ENCODE measurements around the gene CNIH4. TPM values are rescaled to one million over a fixed set of nuclear protein-coding genes. Genes with fewer than 3 reads are reported as not detected.

Gene CNIH4
- total RNA-seq, 4 donors from 2014 or later = 27.7 to 63.9 (median 41.0) TPM

GRCh38 chr1:224338150-224338838 is 18.4 kb upstream of the CNIH4 start:
- TF ChIP-seq, protein P1, sequence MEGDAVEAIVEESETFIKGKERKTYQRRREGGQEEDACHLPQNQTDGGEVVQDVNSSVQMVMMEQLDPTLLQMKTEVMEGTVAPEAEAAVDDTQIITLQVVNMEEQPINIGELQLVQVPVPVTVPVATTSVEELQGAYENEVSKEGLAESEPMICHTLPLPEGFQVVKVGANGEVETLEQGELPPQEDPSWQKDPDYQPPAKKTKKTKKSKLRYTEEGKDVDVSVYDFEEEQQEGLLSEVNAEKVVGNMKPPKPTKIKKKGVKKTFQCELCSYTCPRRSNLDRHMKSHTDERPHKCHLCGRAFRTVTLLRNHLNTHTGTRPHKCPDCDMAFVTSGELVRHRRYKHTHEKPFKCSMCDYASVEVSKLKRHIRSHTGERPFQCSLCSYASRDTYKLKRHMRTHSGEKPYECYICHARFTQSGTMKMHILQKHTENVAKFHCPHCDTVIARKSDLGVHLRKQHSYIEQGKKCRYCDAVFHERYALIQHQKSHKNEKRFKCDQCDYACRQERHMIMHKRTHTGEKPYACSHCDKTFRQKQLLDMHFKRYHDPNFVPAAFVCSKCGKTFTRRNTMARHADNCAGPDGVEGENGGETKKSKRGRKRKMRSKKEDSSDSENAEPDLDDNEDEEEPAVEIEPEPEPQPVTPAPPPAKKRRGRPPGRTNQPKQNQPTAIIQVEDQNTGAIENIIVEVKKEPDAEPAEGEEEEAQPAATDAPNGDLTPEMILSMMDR (IDR thresholded peaks at IDR 0.05; ENCODE audit: low read depth) = no peak

DNA sequence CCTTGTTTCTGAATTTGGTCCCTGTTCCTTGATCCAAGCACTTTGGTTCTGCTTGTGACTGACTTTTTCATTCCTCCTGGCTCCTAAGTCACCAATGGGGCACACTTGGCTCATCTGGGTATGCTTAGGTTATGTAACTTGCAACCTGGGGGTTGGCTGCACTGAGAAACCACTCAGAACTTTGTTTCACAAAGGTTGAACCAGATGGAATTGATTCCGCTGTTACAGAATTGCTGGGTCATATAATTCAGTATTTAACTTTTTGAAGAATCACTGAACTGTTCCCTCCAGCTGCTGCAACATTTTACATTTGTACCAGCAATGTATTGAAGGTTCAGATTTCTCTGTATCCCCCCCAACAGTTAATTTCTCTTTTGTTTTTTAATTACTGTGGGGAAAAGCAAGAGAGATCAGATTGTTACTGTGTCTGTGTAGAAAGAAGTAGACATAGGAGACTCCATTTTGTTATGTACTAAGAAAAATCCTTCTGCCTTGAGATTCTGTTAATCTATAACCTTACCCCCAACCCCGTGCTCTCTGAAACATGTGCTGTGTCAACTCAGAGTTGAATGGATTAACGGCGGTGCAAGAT is 17.1 kb upstream of the CNIH4 start:
- TF ChIP-seq, protein P1 (IDR thresholded peaks at IDR 0.05; ENCODE audit: low read depth) = no peak

GRCh38 chr1:224343679-224344078 is 13.0 kb upstream of the CNIH4 start:
- TF ChIP-seq, protein P1 (IDR thresholded peaks at IDR 0.05; ENCODE audit: low read depth) = no peak

DNA sequence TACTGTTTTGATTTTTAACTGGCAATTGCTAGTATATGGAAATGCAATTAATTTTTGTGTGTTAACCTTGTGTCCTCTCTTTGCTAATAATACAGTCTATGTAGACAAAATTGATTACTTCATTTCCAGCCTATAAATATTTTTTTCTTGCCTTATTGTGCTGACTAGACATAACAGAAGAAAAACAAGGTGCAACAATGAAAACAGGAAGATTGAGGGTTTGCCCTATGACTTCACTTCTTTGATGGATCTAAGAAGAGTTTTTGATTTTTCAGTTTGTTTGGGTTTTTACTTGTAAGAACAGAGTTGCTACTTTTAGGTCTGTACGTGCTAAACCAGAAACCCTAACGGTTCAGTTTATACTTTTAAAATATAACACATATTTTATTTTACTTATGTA is 8.5 kb upstream of the CNIH4 start:
- TF ChIP-seq, protein P1 (IDR thresholded peaks at IDR 0.05; ENCODE audit: low read depth) = no peak

DNA sequence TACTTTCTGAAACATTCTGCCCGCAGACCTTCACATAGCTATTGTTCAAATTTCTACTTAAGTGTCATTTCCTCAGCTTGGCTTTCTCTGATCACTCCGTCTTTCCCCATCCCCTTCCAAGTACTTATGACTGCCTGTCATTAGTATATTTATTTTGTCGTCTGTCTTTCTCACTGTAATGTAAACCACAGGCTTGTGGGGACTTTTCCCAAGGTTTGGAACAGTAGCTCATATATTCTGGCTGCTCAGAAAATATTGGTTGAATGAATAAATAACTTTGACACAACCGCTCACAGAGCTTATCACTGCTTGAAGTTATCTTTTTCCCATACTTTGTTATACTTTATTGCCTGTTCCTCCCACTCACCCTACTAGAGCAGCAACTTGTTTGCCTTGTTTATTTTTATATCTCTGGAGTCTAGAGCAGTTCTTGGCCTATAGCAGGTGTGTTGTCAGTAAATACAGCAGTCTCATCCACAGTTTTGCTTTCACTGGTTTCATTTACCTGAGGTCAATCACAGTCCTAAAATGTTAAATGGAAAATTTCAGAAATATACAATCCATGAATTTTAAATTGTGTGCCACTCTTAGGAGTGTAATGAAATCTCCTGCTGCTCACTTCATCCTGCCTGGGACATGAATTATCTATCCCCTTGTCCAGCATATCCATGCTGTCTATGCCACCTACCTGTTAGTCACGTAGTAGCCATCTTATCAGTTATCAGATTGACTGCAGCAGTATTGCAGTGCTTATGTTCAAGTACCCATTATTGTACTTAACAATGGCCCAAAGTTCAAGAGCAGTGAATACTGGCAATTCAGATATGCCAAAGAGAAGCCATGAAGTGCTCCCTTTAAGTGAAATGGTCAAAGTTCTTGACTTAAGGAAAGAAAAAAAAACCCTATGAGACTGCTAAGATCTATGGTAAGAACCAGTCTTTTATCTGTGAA is 2.4 kb upstream of the CNIH4 start:
- TF ChIP-seq, protein P1 (IDR thresholded peaks at IDR 0.05; ENCODE audit: low read depth) = no peak

DNA sequence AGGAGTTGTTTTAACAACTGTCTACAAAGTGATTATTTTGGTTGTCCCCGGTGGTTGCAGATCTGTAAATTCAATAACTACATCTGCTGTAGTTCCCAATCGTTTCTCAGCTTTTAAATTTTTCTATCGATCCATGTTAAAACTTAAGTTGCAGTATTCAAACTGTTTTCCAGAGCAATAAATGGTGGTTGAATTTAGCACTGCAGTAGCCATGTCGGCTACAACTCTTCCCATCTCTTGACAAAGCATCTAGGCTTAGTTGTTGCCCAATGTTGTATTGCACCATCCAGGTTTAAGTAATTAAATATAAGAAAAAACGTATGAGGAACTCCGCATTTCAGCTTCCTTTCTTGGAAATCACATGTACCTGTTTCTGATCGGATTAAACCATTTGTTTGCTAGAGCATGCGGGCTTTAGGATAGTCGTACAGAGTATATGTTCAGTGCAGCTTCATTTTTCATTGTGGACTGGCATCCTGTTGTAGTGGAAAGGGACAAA is 996 bp downstream of the CNIH4 start:
- TF ChIP-seq, protein P1 (IDR thresholded peaks at IDR 0.05; ENCODE audit: low read depth) = no peak

- TF ChIP-seq, protein P1 (IDR thresholded peaks at IDR 0.05; ENCODE audit: low read depth) = no peak
Observed at GRCh38 chr1:224358237-224358636, 1.6 kb downstream of the CNIH4 start.
